ENCODE results near the gene RAB39B.

GRCh38 chrX:155215443-155216178 lies 48.7 kb downstream of the RAB39B start:
- TF ChIP-seq CTCF (conservative IDR thresholded peaks at IDR 0.05; ENCODE audit: low read depth in 2 of 2) (no peak), EZH2 (IDR thresholded peaks at IDR 0.05; ENCODE audit: low read depth, unreplicated experiment) (no peak), POLR2AphosphoS5 (IDR thresholded peaks at IDR 0.05; ENCODE audit: low read depth) (no peak), CREB1 (CRISPR knock-in tag; IDR thresholded peaks at IDR 0.05; ENCODE audit: low read depth) (no peak), EZH2phosphoT487 (IDR thresholded peaks at IDR 0.05; ENCODE audit: unreplicated experiment) (no peak), ZNF462 (CRISPR knock-in tag; IDR thresholded peaks at IDR 0.05) (no peak), REST (IDR thresholded peaks at IDR 0.05; ENCODE audit: unreplicated experiment) (no peak), NANOG (IDR thresholded peaks at IDR 0.05; ENCODE audit: borderline replicate concordance) (no peak), ETS1 (IDR thresholded peaks at IDR 0.05) (no peak), JUNB (IDR thresholded peaks at IDR 0.05; ENCODE audit: unreplicated experiment) (no peak), ZNF114 (CRISPR knock-in tag; IDR thresholded peaks at IDR 0.05) (no peak), STAT1 (IDR thresholded peaks at IDR 0.05; ENCODE audit: unreplicated experiment) (no peak), ZNF331 (CRISPR knock-in tag; IDR thresholded peaks at IDR 0.05; ENCODE audit: low read depth) (no peak)
